ENCODE results near the gene C5.
"Not testable (repeated sequence)": the region's sequence is repeated elsewhere in the genome, so short reads cannot be mapped to it uniquely, and the experiment has no call there.

The C5 gene

DNA sequence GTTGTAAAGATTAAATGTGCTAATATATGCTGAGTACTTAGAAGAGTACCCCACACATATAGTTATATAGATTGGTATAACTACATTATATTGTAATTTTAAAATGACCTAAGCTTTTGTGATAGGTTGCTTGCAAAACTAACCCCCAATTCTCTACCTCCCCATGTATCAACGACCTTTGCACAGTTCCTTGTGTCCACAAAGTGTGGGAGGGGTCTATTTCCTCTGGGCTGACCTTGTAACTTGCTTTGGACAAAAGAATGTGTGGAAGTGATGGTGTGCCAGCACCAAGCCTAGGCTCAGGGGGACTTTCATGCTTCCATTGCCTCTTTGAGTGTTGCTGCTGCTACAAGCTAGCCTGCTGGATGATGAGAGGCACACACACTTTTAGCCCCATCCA is 20.6 kb downstream of the C5 start:
- Histone ChIP-seq H4K20me1 (ENCODE audit: insufficient read depth, low read length) (no peaks in the 10 kb centered on the region), H3K36me3 (ENCODE audit: insufficient read depth, low read length) (no peaks in the 10 kb centered on the region; the same call in 1 of the 2 replicates), H3K9ac (ENCODE audit: low read length) (no peak overlapping the region), H3K9me3 (ENCODE audit: low read length) (no peaks in the 10 kb centered on the region), H3F3A (ENCODE audit: insufficient read depth, low read length) (no peaks in the 10 kb centered on the region; the same call in 1 of the 2 replicates), H3K9me2 (ENCODE audit: low read depth, low read length) (no peaks in the 10 kb centered on the region), H3K27ac (ENCODE audit: low read depth, low read length, poor library complexity, severe bottlenecking) (no peak overlapping the region), H3K79me2 (ENCODE audit: insufficient read depth, low read length) (no peaks in the 10 kb centered on the region), H3K27me3 (ENCODE audit: insufficient read depth, low read length) (no peaks in the 10 kb centered on the region), H3K4me3 (ENCODE audit: low read depth, low read length, poor library complexity, severe bottlenecking) (no peak overlapping the region), H3K4me2 (ENCODE audit: low read length) (no peak overlapping the region), H3K4me1 (ENCODE audit: insufficient read depth, low read length, severe bottlenecking) (no peaks in the 10 kb centered on the region), H2AFZ (ENCODE audit: low read length) (no peak overlapping the region)
- TF ChIP-seq, protein P1, sequence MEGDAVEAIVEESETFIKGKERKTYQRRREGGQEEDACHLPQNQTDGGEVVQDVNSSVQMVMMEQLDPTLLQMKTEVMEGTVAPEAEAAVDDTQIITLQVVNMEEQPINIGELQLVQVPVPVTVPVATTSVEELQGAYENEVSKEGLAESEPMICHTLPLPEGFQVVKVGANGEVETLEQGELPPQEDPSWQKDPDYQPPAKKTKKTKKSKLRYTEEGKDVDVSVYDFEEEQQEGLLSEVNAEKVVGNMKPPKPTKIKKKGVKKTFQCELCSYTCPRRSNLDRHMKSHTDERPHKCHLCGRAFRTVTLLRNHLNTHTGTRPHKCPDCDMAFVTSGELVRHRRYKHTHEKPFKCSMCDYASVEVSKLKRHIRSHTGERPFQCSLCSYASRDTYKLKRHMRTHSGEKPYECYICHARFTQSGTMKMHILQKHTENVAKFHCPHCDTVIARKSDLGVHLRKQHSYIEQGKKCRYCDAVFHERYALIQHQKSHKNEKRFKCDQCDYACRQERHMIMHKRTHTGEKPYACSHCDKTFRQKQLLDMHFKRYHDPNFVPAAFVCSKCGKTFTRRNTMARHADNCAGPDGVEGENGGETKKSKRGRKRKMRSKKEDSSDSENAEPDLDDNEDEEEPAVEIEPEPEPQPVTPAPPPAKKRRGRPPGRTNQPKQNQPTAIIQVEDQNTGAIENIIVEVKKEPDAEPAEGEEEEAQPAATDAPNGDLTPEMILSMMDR (IDR thresholded peaks at IDR 0.05; ENCODE audit: low read length): no peak
- TF ChIP-seq EZH2 (IDR thresholded peaks at IDR 0.05; ENCODE audit: borderline replicate concordance, low read length): no peak

DNA sequence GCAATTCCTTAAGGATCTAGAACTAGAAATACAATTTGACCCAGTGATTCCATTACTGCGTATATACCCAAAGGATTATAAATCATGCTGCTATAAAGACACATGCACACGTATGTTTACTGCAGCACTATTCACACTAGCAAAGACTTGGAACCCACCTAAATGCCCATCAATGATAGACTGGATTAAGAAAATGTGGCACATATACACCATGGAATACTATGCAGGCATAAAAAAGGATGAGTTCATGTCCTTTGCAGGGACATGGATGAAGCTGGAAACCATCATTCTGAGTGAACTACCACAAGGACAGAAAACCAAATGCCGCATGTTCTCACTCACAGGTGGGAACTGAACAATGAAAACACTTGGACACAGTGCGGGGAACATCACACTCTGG is 21.8 kb downstream of the C5 start:
- H3K36me3 ChIP-seq (ENCODE audit: insufficient read depth, low read length); H3K4me3 ChIP-seq (ENCODE audit: low read depth, low read length, poor library complexity, severe bottlenecking); H2AFZ ChIP-seq (ENCODE audit: low read length); H3K9ac ChIP-seq (ENCODE audit: low read length); H3K79me2 ChIP-seq (ENCODE audit: insufficient read depth, low read length); H3K27me3 ChIP-seq (ENCODE audit: insufficient read depth, low read length); H3F3A ChIP-seq (ENCODE audit: insufficient read depth, low read length); H4K20me1 ChIP-seq (ENCODE audit: insufficient read depth, low read length); H3K9me3 ChIP-seq (ENCODE audit: low read length); H3K9me2 ChIP-seq (ENCODE audit: low read depth, low read length); H3K4me2 ChIP-seq (ENCODE audit: low read length); H3K27ac ChIP-seq (ENCODE audit: low read depth, low read length, poor library complexity, severe bottlenecking); H3K4me1 ChIP-seq (ENCODE audit: insufficient read depth, low read length, severe bottlenecking): not testable (repeated sequence)

DNA sequence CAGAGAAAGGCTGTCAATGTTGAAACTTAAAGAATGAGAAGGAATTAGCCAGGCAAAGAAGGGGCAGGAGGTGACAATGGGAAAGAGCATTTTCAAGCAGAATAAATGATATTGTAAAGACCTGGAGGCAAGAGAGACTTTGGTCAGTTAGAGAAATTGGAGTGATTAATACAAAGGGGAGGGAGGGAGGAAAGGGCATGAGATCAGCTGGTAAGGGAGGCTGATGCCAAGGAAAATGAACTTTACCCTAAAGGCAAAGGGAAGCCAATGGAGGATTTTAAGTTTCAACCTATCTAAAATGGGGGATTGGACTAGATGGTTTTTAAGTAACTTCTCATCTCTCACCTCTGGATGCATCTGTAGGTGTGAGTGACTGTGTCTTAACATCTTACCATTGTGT is 23.3 kb downstream of the C5 start:
- no peaks in the 10 kb centered on the region for H3K4me1 ChIP-seq (ENCODE audit: insufficient read depth, low read length, severe bottlenecking)
- no peaks in the 10 kb centered on the region for H4K20me1 ChIP-seq (ENCODE audit: insufficient read depth, low read length)
- H2AFZ ChIP-seq (ENCODE audit: low read length): no peak overlapping the region
- H3K4me2 ChIP-seq (ENCODE audit: low read length): no peak overlapping the region
- no peak overlapping the region for H3K27ac ChIP-seq (ENCODE audit: low read depth, low read length, poor library complexity, severe bottlenecking)
- H3K9me3 ChIP-seq (ENCODE audit: low read length): no peaks in the 10 kb centered on the region
- H3K79me2 ChIP-seq (ENCODE audit: insufficient read depth, low read length): no peaks in the 10 kb centered on the region
- no peaks in the 10 kb centered on the region; the same call in 1 of the 2 replicates for H3K36me3 ChIP-seq (ENCODE audit: insufficient read depth, low read length)
- no peak for TF ChIP-seq EZH2 (IDR thresholded peaks at IDR 0.05; ENCODE audit: borderline replicate concordance, low read length)
- TF ChIP-seq, protein P1 (IDR thresholded peaks at IDR 0.05; ENCODE audit: low read length): no peak
- H3F3A ChIP-seq (ENCODE audit: insufficient read depth, low read length): no peaks in the 10 kb centered on the region
- no peaks in the 10 kb centered on the region for H3K27me3 ChIP-seq (ENCODE audit: insufficient read depth, low read length)
- H3K9ac ChIP-seq (ENCODE audit: low read length): no peak overlapping the region
- H3K4me3 ChIP-seq (ENCODE audit: low read depth, low read length, poor library complexity, severe bottlenecking): no peak overlapping the region
- no peaks in the 10 kb centered on the region for H3K9me2 ChIP-seq (ENCODE audit: low read depth, low read length)

DNA sequence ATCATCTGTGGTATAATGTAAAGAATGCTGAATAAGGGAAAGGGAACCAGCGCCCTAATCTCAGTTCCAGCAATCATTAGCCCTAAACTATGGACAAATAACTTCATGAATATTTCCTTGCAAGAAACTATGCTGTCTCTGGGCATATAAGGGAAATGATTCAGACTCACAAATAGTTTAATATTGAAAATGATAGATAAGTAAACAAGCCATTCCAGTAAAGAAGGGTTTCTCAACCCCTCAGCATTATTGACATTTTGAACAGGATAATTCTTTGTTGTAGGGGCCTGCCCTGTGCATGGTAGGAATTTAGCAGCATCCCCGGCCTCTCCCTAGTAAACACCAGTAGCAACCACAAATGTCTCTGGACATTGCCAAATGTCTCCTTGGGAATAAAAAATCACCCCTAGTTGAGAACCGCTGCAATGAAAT is 23.8 kb downstream of the C5 start:
- TF ChIP-seq, protein P1 (IDR thresholded peaks at IDR 0.05; ENCODE audit: low read length): no peak
- no peak for TF ChIP-seq EZH2 (IDR thresholded peaks at IDR 0.05; ENCODE audit: borderline replicate concordance, low read length)
- H3K27me3 ChIP-seq (ENCODE audit: insufficient read depth, low read length): no peaks in the 10 kb centered on the region
- no peaks in the 10 kb centered on the region for H3K79me2 ChIP-seq (ENCODE audit: insufficient read depth, low read length)
- H3K9me3 ChIP-seq (ENCODE audit: low read length): no peaks in the 10 kb centered on the region
- H3K4me1 ChIP-seq (ENCODE audit: insufficient read depth, low read length, severe bottlenecking): no peaks in the 10 kb centered on the region
- H4K20me1 ChIP-seq (ENCODE audit: insufficient read depth, low read length): no peaks in the 10 kb centered on the region
- no peak overlapping the region for H3K4me2 ChIP-seq (ENCODE audit: low read length)
- no peaks in the 10 kb centered on the region; the same call in 1 of the 2 replicates for H3K36me3 ChIP-seq (ENCODE audit: insufficient read depth, low read length)
- H3K4me3 ChIP-seq (ENCODE audit: low read depth, low read length, poor library complexity, severe bottlenecking): no peak overlapping the region
- H3K27ac ChIP-seq (ENCODE audit: low read depth, low read length, poor library complexity, severe bottlenecking): no peak overlapping the region
- no peaks in the 10 kb centered on the region for H3K9me2 ChIP-seq (ENCODE audit: low read depth, low read length)
- H3F3A ChIP-seq (ENCODE audit: insufficient read depth, low read length): no peaks in the 10 kb centered on the region
- H3K9ac ChIP-seq (ENCODE audit: low read length): no peak overlapping the region
- no peak overlapping the region for H2AFZ ChIP-seq (ENCODE audit: low read length)

Data from OCI-LY1 (cell line).